GM12878 (cell line): ENCODE results near the gene CDHR5. TPM values are rescaled to one million over a fixed set of nuclear protein-coding genes. Genes with fewer than 3 reads are reported as not detected.
A peak's percentile ranks its signal among the peaks of the same experiment; 100 is the strongest.

Experiments
- ATAC-seq: fragments of 200-7000 bp; cut with Tn5 transposase; 3 replicates; pipeline ENCODE4 v1.9.1; 2020; ENCODE audit warnings: mild to moderate bottlenecking, moderate library complexity
- BruUV-seq: library from RNA; stranded (reverse); fragments of 400-500 nt; replicated peaks from 2 replicates; lab custom pipeline; 2021; lab: Mats Ljungman, UMichigan
- CTCF ChIA-PET: fragments of 300-600 bp; sonication (Branson Sonifier 250); formaldehyde crosslinking; extraction: SDS; loops from one replicate; lab custom pipeline; 2021; ENCODE audit warnings: inconsistent platforms; lab: Yijun Ruan, JAX
- POLR2A ChIA-PET: fragments of 350-600 bp; formaldehyde crosslinking; extraction: SDS; loops from one replicate; lab custom pipeline; 2021; ENCODE audit warnings: inconsistent platforms; lab: Charles Lee
- RAD21 ChIA-PET: fragments of 300-600 bp; sonication (Branson Sonifier 250); formaldehyde crosslinking; loops from one replicate; lab custom pipeline; 2023; ENCODE audit warnings: antibody characterized with exemption; ENCODE audit not compliant: unreplicated experiment; lab: Charles Lee
- SMC1A ChIA-PET: fragments of 300-600 bp; sonication (Branson Sonifier 250); formaldehyde crosslinking; loops from one replicate; lab custom pipeline; 2023; ENCODE audit not compliant: unreplicated experiment, uncharacterized antibody; lab: Charles Lee
- DNase-seq: peaks from one replicate; pipeline ENCODE4 v3.0.0-alpha.2; 2011; ENCODE audit warnings: low read depth, low spot score
- FAIRE-seq: peaks from 3 replicates; lab custom pipeline; 2011; peaks lifted over from hg19 to GRCh38; lab: Jason Lieb, UNC
- H2AFZ ChIP-seq: 2 replicates; pipeline ENCODE4 v1.6.0; 2011; ENCODE audit warnings: low read depth, low read length, control low read depth; ENCODE audit not compliant: control insufficient read depth
- H3K27ac ChIP-seq: 2 replicates; pipeline ENCODE4 v1.5.1; 2011; ENCODE audit warnings: control low read depth; ENCODE audit not compliant: control insufficient read depth, insufficient read depth
- H3K27me3 ChIP-seq, 2 experiments: replicated peaks in 1 of 2; 2 replicates each; pipeline versions ENCODE4 v1.6.0 to v1.6.1; 2011; ENCODE audit warnings: low read length in 1 of 2; ENCODE audit not compliant: control insufficient read depth in 2 of 2, insufficient read depth in 2 of 2
- H3K36me3 ChIP-seq, 2 experiments: 2 replicates each; pipeline ENCODE4 v1.5.1; 2011; ENCODE audit warnings: low read length in 1 of 2; ENCODE audit not compliant: control insufficient read depth in 2 of 2, insufficient read depth in 2 of 2
- H3K4me1 ChIP-seq: 2 replicates; pipeline ENCODE4 v1.6.1; 2011; ENCODE audit warnings: mild to moderate bottlenecking, low read length, moderate library complexity, mixed read lengths; ENCODE audit not compliant: control insufficient read depth, insufficient read depth
- H3K4me2 ChIP-seq: 2 replicates; pipeline ENCODE4 v1.6.0; 2011; ENCODE audit warnings: control low read depth; ENCODE audit not compliant: control insufficient read depth, insufficient read depth
- H3K4me3 ChIP-seq: fragments of 200-600 bp; sonication (generic); 2 replicates; pipeline ENCODE4 v1.5.1; 2016
- H3K79me2 ChIP-seq: 2 replicates; pipeline ENCODE4 v1.6.0; 2011; ENCODE audit warnings: low read length; ENCODE audit not compliant: control insufficient read depth, insufficient read depth
- H3K9ac ChIP-seq: 2 replicates; pipeline ENCODE4 v1.8.0; 2011; ENCODE audit warnings: low read length, control low read depth, mixed read lengths; ENCODE audit not compliant: control insufficient read depth, insufficient read depth
- H3K9me3 ChIP-seq: replicated peaks from 3 replicates; pipeline ENCODE4 v1.5.1; 2011; ENCODE audit warnings: mild to moderate bottlenecking, low read length; ENCODE audit not compliant: control insufficient read depth, insufficient read depth
- H4K20me1 ChIP-seq: 2 replicates; pipeline ENCODE4 v1.6.0; 2011; ENCODE audit not compliant: control insufficient read depth, insufficient read depth
- BHLHE40 ChIP-seq, 2 experiments: fragments of 450-650 bp in 1 of 2; IDR thresholded peaks; 2 replicates each; pipeline ENCODE4 v1.6.1; 2011 to 2017; ENCODE audit warnings: low read depth in 2 of 2, borderline replicate concordance in 1 of 2, improper control_type of control experiment in 1 of 2, low read length in 1 of 2, mild to moderate bottlenecking in 1 of 2
- CHD4 ChIP-seq: fragments of 200-600 bp; sonication (generic); IDR thresholded peaks from 2 replicates; pipeline ENCODE4 v1.6.1; 2016; ENCODE audit warnings: mild to moderate bottlenecking
- FOS ChIP-seq: IDR thresholded peaks from 3 replicates; pipeline ENCODE4 v1.6.1; 2011; ENCODE audit warnings: borderline replicate concordance; ENCODE audit not compliant: insufficient read length; ENCODE audit errors: extremely low read depth
- KLF5 ChIP-seq: fragments of 450-650 bp; IDR thresholded peaks from 2 replicates; pipeline ENCODE4 v1.6.1; 2014; ENCODE audit warnings: mild to moderate bottlenecking; ENCODE audit not compliant: partially characterized antibody
- NBN ChIP-seq: fragments of 450-650 bp; IDR thresholded peaks from 2 replicates; pipeline ENCODE4 v1.6.1; 2016
- NFXL1 ChIP-seq: fragments of 450-650 bp; IDR thresholded peaks from 2 replicates; pipeline ENCODE4 v1.6.1; 2017; ENCODE audit warnings: antibody characterized with exemption, mild to moderate bottlenecking, borderline replicate concordance
- POU2F2 ChIP-seq: IDR thresholded peaks from 3 replicates; pipeline ENCODE4 v1.6.1; 2011; ENCODE audit warnings: low read depth, mild to moderate bottlenecking, low read length, borderline replicate concordance
- SIN3A ChIP-seq: IDR thresholded peaks from 2 replicates; pipeline ENCODE4 v1.6.1; 2012; ENCODE audit warnings: low read depth, low read length, improper control_type of control experiment
- STAT1 ChIP-seq: fragments of 450-650 bp; conservative IDR thresholded peaks from 2 replicates; pipeline ENCODE4 v1.6.1; 2014; ENCODE audit warnings: antibody characterized with exemption, mild to moderate bottlenecking
- TCF12 ChIP-seq: IDR thresholded peaks from 2 replicates; pipeline ENCODE4 v1.6.1; 2011; ENCODE audit warnings: low read depth, mild to moderate bottlenecking, low read length
- ZBED1 ChIP-seq: IDR thresholded peaks from 2 replicates; pipeline ENCODE4 v1.6.1; 2016; ENCODE audit warnings: borderline replicate concordance
- ZNF622 ChIP-seq: fragments of 450-650 bp; IDR thresholded peaks from 2 replicates; pipeline ENCODE4 v1.6.1; 2017; ENCODE audit warnings: mild to moderate bottlenecking, inconsistent platforms
- WGBS: methylation state at CpG from one replicate; pipeline ENCODE4 v1.1.6; 2016; ENCODE audit warnings: low lambda C conversion rate; ENCODE audit not compliant: insufficient replicate concordance, insufficient coverage; ENCODE audit errors: missing lambda C conversion rate; 5-methylcytosine and 5-hydroxymethylcytosine counted together
- in situ Hi-C: fragments of 300-500 bp; cut with MboI; formaldehyde crosslinking; loops from 9 replicates; pipeline ENCODE4 v1.14.3; 2018; ENCODE audit warnings: mixed read lengths
- intact Hi-C: fragments of 100-400 bp; cut with micrococcal nuclease; formaldehyde crosslinking; loops from one replicate; pipeline ENCODE4 v1.14.2; 2022; ENCODE audit not compliant: unreplicated experiment
- polyA plus RNA-seq, 11 experiments: library from polyadenylated mRNA; depleted of rRNA in 4 of 11; unstranded in 6 of 11; stranded (reverse) in 5 of 11; fragments of >200 nt; fragmentation: Nextera tagmentation in 4 of 11; fragmentation: Illumina TruSeq in 1 of 11; extraction: Ambion mirVana in 4 of 11; extraction: Trizol in 1 of 11; gene quantifications; 1 replicate in 1 of 11; 2 replicates in 10 of 11; pipeline versions ENCODE4 v1.2.1 to v1.2.3, GENCODE V29; 2011 to 2016; ENCODE audit warnings: inconsistent platforms in 2 of 11, missing spikeins in 2 of 11, low read depth in 1 of 11
- total RNA-seq, 4 experiments: library from RNA; depleted of rRNA in 3 of 4; stranded (reverse); fragments of >200 nt in 3 of 4; fragmentation: Illumina TruSeq in 1 of 4; extraction: Trizol in 1 of 4; gene quantifications; 2 replicates each; pipeline versions ENCODE4 v1.2.1 to v1.2.3, GENCODE V29; 2013 to 2021
- TF ChIP-seq, protein P1 (sequence below): fragments of 450-650 bp; IDR thresholded peaks from 2 replicates; pipeline ENCODE4 v1.6.1; 2014; ENCODE audit warnings: mild to moderate bottlenecking
- TF ChIP-seq, protein P2 (sequence below): fragments of 450-650 bp; IDR thresholded peaks from 2 replicates; pipeline ENCODE4 v1.6.1; 2016; ENCODE audit warnings: mild to moderate bottlenecking, moderate library complexity, borderline replicate concordance

CDHR5 gene
- total and polyA plus RNA-seq, 10 of the 15 experiments (the other 5 are each of a cell fraction or from before 2014, with no cell fraction given), result 0.06 TPM; not detected in 9

DNA sequence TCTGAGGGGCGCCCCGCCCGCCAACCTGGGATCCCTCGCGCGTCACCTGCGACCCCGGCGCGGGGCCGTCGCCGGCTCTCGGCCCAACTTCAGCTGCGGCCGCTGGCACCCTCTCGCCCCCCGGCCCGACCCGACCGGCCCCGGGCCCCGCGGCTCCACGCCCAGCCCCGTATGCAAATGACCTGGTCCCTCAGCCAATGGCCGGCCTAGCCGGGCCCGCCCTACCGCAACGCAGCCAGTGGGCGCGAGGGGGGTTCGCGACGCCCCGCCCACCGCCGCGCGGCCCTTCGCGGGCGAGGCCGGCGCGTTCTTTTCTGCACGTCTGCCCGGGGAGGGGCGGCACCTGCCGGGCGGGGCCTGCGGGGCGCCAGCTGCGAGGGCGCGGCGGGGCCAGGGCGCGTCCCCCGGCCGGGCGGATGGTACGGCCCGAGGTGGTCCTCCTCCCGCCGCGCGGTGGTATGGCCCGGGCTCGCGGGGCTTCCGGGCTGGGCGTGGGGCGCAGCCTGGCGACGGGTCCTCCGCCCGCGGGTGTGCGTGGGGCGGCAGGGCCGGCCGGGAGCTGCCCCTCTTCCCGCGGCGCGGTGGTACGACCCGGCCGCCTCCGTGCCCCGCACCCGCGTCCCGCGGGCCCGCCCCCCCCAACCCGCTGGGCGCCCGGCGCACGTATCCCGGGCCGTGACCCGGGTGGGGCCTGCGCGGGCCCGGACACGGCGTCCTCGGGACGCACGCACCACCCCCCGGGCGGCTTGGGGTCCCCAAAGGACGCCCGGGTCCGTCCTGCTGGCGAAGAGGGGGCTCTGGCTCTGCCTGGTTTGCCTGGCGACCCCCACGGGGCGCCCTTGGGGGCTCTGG lies 56.2 kb downstream of the CDHR5 start:
- CTCF ChIA-PET, result interaction anchor here (1.4 kb wide), 1 partner anchor 158 kb away, joined by 3 read pairs; no protein-coding TSS in a partner anchor
- peak; percentile 98 for TF ChIP-seq KLF5
- 0 out of 2 replicates have a peak, but pooled peaks have one; percentile 54 for TF ChIP-seq NFXL1
- TF ChIP-seq STAT1, result 0 out of 2 replicates have a peak, but pooled peaks have one; percentile 36
- no peak for TF ChIP-seq ZBED1
- peak; percentile 87 for TF ChIP-seq SIN3A
- TF ChIP-seq, protein P1, sequence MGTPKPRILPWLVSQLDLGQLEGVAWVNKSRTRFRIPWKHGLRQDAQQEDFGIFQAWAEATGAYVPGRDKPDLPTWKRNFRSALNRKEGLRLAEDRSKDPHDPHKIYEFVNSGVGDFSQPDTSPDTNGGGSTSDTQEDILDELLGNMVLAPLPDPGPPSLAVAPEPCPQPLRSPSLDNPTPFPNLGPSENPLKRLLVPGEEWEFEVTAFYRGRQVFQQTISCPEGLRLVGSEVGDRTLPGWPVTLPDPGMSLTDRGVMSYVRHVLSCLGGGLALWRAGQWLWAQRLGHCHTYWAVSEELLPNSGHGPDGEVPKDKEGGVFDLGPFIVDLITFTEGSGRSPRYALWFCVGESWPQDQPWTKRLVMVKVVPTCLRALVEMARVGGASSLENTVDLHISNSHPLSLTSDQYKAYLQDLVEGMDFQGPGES, result 0 out of 2 replicates have a peak, but pooled peaks have one; percentile 49
- no peak for TF ChIP-seq NBN
- TF ChIP-seq POU2F2, result peak; percentile 96; the same call in 2 of the 3 replicates
- no peak for TF ChIP-seq CHD4
- peak; percentile 34 for TF ChIP-seq FOS
- TF ChIP-seq BHLHE40 (IDR thresholded peaks at IDR 0.05; ENCODE audit: borderline replicate concordance in 1 of 2, low read depth in 2 of 2, low read length in 1 of 2), result peak; percentile 95 to 99
- TF ChIP-seq TCF12, result peak; percentile 90
- no peak for TF ChIP-seq ZNF622
- TF ChIP-seq, protein P2, sequence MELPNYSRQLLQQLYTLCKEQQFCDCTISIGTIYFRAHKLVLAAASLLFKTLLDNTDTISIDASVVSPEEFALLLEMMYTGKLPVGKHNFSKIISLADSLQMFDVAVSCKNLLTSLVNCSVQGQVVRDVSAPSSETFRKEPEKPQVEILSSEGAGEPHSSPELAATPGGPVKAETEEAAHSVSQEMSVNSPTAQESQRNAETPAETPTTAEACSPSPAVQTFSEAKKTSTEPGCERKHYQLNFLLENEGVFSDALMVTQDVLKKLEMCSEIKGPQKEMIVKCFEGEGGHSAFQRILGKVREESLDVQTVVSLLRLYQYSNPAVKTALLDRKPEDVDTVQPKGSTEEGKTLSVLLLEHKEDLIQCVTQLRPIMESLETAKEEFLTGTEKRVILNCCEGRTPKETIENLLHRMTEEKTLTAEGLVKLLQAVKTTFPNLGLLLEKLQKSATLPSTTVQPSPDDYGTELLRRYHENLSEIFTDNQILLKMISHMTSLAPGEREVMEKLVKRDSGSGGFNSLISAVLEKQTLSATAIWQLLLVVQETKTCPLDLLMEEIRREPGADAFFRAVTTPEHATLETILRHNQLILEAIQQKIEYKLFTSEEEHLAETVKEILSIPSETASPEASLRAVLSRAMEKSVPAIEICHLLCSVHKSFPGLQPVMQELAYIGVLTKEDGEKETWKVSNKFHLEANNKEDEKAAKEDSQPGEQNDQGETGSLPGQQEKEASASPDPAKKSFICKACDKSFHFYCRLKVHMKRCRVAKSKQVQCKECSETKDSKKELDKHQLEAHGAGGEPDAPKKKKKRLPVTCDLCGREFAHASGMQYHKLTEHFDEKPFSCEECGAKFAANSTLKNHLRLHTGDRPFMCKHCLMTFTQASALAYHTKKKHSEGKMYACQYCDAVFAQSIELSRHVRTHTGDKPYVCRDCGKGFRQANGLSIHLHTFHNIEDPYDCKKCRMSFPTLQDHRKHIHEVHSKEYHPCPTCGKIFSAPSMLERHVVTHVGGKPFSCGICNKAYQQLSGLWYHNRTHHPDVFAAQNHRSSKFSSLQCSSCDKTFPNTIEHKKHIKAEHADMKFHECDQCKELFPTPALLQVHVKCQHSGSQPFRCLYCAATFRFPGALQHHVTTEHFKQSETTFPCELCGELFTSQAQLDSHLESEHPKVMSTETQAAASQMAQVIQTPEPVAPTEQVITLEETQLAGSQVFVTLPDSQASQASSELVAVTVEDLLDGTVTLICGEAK, result no peak

More for the DNA sequence above, 56.2 kb downstream of the CDHR5 start:
- POLR2A ChIA-PET, result interaction anchor here (0.6 to 1.3 kb wide), 9 partner anchors 9 to 229 kb away, joined by 3 to 9 read pairs (median 5); partner anchors contain the start of genes LMNTD2 and RNH1
- Histone ChIP-seq H3K9me3 (no peaks in the 10 kb centered on the region), H2AFZ (peak overlapping the region; percentile 47; the same call in 1 of the 2 replicates), H3K4me2 (peak overlapping the region; percentile 95), H3K79me2 (peaks cover 27% of the 10 kb centered on the region), H3K27me3 (no peaks in the 10 kb centered on the region), H3K9ac (peak overlapping the region; percentile 93), H3K27ac (peak overlapping the region; percentile 85), H3K4me1 (peaks cover 13% of the 10 kb centered on the region), H4K20me1 (no peaks in the 10 kb centered on the region), H3K4me3 (peak overlapping the region; percentile 97), H3K36me3 (peaks cover 0 to 4% of the 10 kb centered on the region in 2 experiments; a peak in 2 of 4 replicates)
- intact Hi-C loops, result no loop called here
- RAD21 ChIA-PET, result interaction anchor here (0.9 to 1.4 kb wide), 2 partner anchors 13 to 155 kb away, joined by 3 to 5 read pairs; no protein-coding TSS in a partner anchor
- in situ Hi-C loops, result no loop called here
- FAIRE-seq, result peak; percentile 81
- ATAC-seq, result peak; percentile 99
- WGBS, result 1% methylated on average over 18 of the region's 123 CpGs
- peak; percentile 58 for DNase-seq
- BruUV-seq, result no TSS peak
- SMC1A ChIA-PET, result no interaction called here
